ENCODE data around the gene FRMD1. TPM values are rescaled to one million over a fixed set of nuclear protein-coding genes. Genes with fewer than 3 reads are reported as not detected.

FRMD1 gene
- total RNA-seq, 1 experiment from 2014 or later = not detected

DNA sequence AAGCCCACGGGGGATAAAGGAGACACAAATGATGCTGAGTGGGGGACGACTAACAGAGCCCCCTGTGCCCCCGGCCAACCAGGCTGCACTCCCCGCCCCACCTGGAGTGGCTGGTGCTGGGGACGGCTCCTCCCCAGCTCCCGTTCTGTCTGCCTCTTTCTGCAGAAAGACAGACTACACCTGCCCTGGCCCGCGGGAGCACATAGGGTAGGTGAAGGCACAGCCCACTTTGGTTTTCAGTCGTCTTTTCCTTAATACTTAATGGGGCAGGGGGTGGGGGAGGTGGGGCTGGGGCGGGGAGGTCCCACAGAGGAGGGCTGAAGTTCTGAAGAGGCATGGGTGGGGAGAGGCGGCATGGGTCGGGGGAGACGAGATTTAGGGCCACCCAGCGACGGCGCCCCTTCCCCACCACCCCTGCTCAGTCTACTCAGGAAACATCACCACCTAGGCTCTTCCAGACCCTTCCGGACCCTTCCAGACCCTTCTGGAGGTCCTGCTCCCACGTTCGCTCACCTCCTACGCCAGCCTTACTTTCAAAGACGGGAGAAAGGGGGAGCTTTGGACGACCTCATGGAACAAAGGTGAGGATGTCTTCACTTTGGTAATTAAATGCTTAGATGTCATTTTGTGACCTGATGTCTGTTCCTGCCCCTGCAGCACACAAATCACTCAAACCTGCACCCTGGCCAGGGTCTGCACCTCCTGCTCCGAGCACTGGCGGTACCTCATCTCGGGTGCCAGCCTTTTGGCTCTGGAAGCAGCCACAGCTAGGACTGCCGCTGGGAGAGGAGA, 21.2 kb upstream of the FRMD1 start:
- no peak for TF ChIP-seq JUND (IDR thresholded peaks at IDR 0.05)
- TF ChIP-seq, protein P1, sequence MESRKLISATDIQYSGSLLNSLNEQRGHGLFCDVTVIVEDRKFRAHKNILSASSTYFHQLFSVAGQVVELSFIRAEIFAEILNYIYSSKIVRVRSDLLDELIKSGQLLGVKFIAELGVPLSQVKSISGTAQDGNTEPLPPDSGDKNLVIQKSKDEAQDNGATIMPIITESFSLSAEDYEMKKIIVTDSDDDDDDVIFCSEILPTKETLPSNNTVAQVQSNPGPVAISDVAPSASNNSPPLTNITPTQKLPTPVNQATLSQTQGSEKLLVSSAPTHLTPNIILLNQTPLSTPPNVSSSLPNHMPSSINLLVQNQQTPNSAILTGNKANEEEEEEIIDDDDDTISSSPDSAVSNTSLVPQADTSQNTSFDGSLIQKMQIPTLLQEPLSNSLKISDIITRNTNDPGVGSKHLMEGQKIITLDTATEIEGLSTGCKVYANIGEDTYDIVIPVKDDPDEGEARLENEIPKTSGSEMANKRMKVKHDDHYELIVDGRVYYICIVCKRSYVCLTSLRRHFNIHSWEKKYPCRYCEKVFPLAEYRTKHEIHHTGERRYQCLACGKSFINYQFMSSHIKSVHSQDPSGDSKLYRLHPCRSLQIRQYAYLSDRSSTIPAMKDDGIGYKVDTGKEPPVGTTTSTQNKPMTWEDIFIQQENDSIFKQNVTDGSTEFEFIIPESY (IDR thresholded peaks at IDR 0.05; ENCODE audit: extremely low read depth, insufficient replicate concordance, low read length) = no peak
- TF ChIP-seq TCF7L2 (IDR thresholded peaks at IDR 0.05; ENCODE audit: borderline replicate concordance, extremely low read depth, insufficient read depth, insufficient read length) = no peak
- TF ChIP-seq, protein P2, sequence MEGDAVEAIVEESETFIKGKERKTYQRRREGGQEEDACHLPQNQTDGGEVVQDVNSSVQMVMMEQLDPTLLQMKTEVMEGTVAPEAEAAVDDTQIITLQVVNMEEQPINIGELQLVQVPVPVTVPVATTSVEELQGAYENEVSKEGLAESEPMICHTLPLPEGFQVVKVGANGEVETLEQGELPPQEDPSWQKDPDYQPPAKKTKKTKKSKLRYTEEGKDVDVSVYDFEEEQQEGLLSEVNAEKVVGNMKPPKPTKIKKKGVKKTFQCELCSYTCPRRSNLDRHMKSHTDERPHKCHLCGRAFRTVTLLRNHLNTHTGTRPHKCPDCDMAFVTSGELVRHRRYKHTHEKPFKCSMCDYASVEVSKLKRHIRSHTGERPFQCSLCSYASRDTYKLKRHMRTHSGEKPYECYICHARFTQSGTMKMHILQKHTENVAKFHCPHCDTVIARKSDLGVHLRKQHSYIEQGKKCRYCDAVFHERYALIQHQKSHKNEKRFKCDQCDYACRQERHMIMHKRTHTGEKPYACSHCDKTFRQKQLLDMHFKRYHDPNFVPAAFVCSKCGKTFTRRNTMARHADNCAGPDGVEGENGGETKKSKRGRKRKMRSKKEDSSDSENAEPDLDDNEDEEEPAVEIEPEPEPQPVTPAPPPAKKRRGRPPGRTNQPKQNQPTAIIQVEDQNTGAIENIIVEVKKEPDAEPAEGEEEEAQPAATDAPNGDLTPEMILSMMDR (IDR thresholded peaks at IDR 0.05 in 2 of 3, conservative IDR thresholded peaks at IDR 0.05 in 1 of 3; ENCODE audit: borderline replicate concordance in 1 of 3, insufficient read depth in 1 of 3, low read depth in 2 of 3, low read length in 2 of 3) = no peak
- TF ChIP-seq CEBPB (IDR thresholded peaks at IDR 0.05; ENCODE audit: low read depth) = no peak
- no peak for TF ChIP-seq ELF1 (IDR thresholded peaks at IDR 0.05; ENCODE audit: borderline replicate concordance, low read depth)
- TF ChIP-seq, protein P3, sequence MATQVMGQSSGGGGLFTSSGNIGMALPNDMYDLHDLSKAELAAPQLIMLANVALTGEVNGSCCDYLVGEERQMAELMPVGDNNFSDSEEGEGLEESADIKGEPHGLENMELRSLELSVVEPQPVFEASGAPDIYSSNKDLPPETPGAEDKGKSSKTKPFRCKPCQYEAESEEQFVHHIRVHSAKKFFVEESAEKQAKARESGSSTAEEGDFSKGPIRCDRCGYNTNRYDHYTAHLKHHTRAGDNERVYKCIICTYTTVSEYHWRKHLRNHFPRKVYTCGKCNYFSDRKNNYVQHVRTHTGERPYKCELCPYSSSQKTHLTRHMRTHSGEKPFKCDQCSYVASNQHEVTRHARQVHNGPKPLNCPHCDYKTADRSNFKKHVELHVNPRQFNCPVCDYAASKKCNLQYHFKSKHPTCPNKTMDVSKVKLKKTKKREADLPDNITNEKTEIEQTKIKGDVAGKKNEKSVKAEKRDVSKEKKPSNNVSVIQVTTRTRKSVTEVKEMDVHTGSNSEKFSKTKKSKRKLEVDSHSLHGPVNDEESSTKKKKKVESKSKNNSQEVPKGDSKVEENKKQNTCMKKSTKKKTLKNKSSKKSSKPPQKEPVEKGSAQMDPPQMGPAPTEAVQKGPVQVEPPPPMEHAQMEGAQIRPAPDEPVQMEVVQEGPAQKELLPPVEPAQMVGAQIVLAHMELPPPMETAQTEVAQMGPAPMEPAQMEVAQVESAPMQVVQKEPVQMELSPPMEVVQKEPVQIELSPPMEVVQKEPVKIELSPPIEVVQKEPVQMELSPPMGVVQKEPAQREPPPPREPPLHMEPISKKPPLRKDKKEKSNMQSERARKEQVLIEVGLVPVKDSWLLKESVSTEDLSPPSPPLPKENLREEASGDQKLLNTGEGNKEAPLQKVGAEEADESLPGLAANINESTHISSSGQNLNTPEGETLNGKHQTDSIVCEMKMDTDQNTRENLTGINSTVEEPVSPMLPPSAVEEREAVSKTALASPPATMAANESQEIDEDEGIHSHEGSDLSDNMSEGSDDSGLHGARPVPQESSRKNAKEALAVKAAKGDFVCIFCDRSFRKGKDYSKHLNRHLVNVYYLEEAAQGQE (IDR thresholded peaks at IDR 0.05; ENCODE audit: low read depth) = no peak
- no peak for TF ChIP-seq SP1 (IDR thresholded peaks at IDR 0.05; ENCODE audit: low read depth)
- no peak for TF ChIP-seq SIN3A (IDR thresholded peaks at IDR 0.05; ENCODE audit: low read depth)
- no peak for TF ChIP-seq YY1 (IDR thresholded peaks at IDR 0.05; ENCODE audit: extremely low read depth, insufficient replicate concordance, low read depth, low read length)
- no peak for TF ChIP-seq ZFX (IDR thresholded peaks at IDR 0.05)
- no peak for TF ChIP-seq CBX3 (IDR thresholded peaks at IDR 0.05; ENCODE audit: low read depth)
- TF ChIP-seq, protein P4, sequence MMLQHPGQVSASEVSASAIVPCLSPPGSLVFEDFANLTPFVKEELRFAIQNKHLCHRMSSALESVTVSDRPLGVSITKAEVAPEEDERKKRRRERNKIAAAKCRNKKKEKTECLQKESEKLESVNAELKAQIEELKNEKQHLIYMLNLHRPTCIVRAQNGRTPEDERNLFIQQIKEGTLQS (IDR thresholded peaks at IDR 0.05) = no peak
- TF ChIP-seq EZH2phosphoT487 (IDR thresholded peaks at IDR 0.05; ENCODE audit: borderline replicate concordance) = no peak
- H2AFZ ChIP-seq (ENCODE audit: low read depth, low read length, poor library complexity, severe bottlenecking) = no peak overlapping the region
- H3K4me3 ChIP-seq (replicated peaks in 1 of 2; ENCODE audit: low read depth in 1 of 2, low read length in 2 of 2) = no peak overlapping the region
- no peaks in the 10 kb centered on the region for H3K9me3 ChIP-seq (ENCODE audit: control insufficient read depth in 1 of 2, insufficient read depth in 1 of 2, low read depth in 1 of 2, low read length in 2 of 2)
- DNase-seq (ENCODE audit: low read depth, low spot score) (no peak), ATAC-seq (no peak)
- H3K4me2 ChIP-seq (ENCODE audit: low read length) = no peak overlapping the region
- CTCF ChIA-PET = no interaction called here
- no peaks in the 10 kb centered on the region for H3K79me2 ChIP-seq (ENCODE audit: insufficient read depth, low read length)
- H3K4me1 ChIP-seq (ENCODE audit: control insufficient read depth in 1 of 2, insufficient read depth in 2 of 2, low read length in 2 of 2) = no peaks in the 10 kb centered on the region
- H3K9me2 ChIP-seq (ENCODE audit: insufficient read depth) = no peaks in the 10 kb centered on the region
- no peak overlapping the region for H3K9ac ChIP-seq (ENCODE audit: low read length)
- RAD21 ChIA-PET (ENCODE audit: low non-redundant PET in 1 of 2, low total read pairs in 2 of 2, uncharacterized antibody in 2 of 2, unreplicated experiment in 2 of 2) = no interaction called here
- no peaks in the 10 kb centered on the region for H3K27me3 ChIP-seq (ENCODE audit: insufficient read depth, low read length)
- POLR2A ChIA-PET = no interaction called here
- H3K36me3 ChIP-seq (ENCODE audit: control insufficient read depth in 1 of 2, insufficient read depth in 2 of 2, low read length in 2 of 2) = no peaks in the 10 kb centered on the region
- no peak overlapping the region for H3K27ac ChIP-seq (ENCODE audit: low read depth, low read length)
- BruUV-seq (replicated peaks) = no TSS peak
- intact Hi-C loops (cut with micrococcal nuclease) = no loop called here
- no peaks in the 10 kb centered on the region for H4K20me1 ChIP-seq (ENCODE audit: insufficient read depth)

All from HCT116 (cell line).